GM18520 (cell line): ENCODE results near the gene SNRNP48.

Experiments used
- ATAC-seq: cut with Tn5 transposase; IDR thresholded peaks from one replicate; pipeline ENCODE4 v1.9.1; 2021; ENCODE audit not compliant: unreplicated experiment

The SNRNP48 gene

DNA sequence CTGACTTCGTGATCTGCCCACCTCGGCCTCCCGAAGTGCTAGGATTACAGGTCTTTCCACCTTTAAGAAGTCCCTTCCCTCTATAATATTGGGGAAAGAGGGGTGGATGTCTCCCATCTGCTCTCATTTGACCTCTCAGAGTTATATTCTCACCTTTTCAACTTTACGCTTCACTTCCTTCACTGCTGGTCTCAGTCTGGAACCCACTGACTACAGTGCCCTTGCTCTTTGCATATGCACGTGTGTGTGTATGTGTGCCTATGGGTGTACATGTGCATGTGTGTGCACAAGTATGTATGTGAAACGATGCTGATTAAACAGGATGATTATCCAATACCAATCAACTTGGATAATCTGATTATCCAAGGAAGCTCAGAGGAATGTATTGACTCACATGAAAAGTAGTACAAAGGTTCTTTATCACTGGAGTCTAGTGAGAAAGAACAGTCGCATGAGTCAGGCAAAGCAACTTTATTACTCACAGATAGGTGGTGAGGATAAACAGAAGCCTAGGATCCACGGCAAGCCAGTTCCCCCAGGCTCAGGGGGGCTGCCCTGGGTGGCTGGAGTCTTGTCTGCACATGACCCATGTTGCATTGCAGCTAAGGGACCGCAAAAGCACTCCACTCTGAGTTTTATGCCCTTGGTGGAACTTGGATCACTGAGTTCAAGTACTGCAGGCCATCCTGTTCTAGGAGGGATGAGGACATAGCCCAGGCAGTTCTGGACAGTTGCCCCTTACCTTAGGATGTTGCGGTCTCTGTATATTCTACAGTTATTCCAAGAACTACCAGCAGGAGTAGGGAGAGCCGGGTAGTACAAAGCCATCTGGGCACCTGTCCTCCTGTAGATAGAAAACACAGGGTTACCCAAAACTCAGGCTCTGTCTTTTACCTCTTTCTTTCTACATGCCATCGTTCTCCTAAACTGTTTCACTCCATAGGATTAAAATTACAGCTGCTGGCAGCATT is 50.9 kb downstream of the SNRNP48 start:
- ATAC-seq, result no peak

GRCh38 chr6:7642791-7643190 is 52.8 kb downstream of the SNRNP48 start:
- no peak for ATAC-seq

GRCh38 chr6:7644417-7644816 is 54.4 kb downstream of the SNRNP48 start:
- ATAC-seq, result no peak

- no peak for ATAC-seq
Measured at GRCh38 chr6:7646394-7646793, 56.4 kb downstream of the SNRNP48 start.

- ATAC-seq, result no peak
Measured at GRCh38 chr6:7647504-7647903, 57.5 kb downstream of the SNRNP48 start.

DNA sequence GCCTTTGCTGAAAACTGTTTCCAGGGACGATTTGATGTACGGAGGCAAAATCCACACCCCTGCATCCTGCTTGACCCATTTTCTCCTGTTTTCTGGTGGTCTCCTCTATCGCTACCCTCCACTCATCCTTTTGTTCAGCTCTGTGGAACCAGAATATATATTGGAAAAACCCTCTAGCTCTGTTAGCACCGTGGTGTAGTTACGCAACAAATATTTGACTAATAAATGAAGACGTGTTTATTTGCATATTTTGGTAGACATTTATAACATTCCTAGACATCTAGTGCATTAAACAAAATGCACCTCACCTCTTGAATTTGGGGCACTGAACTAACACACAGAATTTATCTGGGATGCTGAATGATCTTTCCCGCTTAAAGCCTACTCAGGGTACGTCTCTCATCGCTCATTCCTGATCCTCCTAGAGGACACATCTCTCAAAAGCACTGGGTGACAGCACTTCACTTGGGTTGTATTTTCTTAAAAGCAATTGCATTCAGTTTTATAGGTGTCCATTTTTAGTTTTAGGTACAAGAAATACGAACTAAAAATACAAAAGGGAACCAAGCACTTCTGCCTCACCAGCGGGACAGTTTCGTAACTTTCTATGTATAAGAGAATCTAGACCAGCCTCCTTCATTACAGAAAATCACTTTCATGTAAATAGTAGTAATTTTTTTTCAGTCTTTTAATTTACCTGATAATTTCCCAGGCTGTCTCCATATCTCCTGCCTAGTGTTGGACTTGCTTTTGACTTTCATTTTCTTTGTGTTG is 59.2 kb downstream of the SNRNP48 start:
- no peak for ATAC-seq

DNA sequence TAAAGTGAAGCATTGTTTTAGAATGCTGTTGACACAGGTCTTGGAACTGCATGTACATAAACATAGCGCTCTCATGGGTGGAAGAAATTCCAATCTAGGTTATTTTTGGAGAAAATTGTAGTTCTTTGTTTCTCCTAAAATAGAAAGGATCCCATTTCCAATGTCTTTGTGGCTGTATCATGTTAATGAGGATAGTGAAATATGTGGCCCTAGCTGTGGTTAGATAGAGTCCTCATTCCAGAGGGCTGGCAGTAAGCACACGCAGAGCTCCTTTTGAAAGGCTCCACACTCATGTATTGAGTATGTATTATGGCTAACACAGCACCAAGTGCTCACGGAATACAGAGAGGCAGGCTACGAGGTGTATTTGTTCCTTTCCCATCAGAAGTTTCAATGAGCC is 60.9 kb downstream of the SNRNP48 start:
- no peak for ATAC-seq

- no peak for ATAC-seq
Measured at GRCh38 chr6:7652957-7653356, 63.0 kb downstream of the SNRNP48 start.

DNA sequence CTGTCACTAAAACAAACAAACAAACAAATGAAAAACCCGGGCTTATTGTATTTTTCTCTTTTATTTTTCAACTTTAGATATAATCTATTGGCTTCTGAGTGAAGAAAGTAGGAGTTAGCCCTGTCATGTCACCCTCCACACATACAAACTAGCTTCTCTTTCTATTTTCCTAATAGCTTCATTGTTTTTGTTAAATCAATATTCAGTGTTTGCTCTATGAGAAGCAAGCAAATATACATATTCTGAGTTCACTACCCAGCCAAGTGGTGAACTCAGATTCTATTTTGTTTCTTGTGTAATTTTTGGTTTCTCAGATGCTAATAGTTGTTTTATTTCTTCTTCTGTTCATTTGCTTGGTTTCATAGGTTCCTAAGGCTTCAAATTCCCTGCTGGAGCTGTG is 66.4 kb downstream of the SNRNP48 start:
- no peak for ATAC-seq

GRCh38 chr6:7658543-7658942 is 68.5 kb downstream of the SNRNP48 start:
- ATAC-seq, result no peak

DNA sequence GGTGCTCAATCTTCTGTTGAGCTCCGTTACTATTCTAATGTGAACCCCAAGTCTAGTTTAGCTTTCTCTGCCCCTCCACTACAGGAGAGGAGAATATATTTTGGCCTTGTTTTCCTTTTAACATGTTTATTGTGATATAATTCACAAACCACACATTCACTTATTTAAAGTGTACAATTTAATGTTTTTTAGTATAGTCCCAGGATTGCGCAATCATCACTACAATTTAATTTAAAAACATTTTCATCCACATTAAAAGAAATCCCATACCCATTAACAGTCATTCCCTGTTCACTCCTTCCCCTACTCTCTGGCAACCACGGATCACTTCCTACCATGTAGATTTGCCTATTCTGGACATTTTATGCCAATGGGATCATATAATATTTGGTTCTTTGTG is 71.4 kb downstream of the SNRNP48 start:
- no peak for ATAC-seq
